Left lung (tissue), 10 donors: Measurements from ENCODE around the gene FBXO36. TPM values are rescaled to one million over a fixed set of nuclear protein-coding genes. Genes with fewer than 3 reads are reported as not detected.

Experiments
- ATAC-seq: fragments of 200-7000 bp; cut with Tn5 transposase; one replicate; pipeline ENCODE4 v1.9.1; 2020; ENCODE audit warnings: moderate library complexity
- DNase-seq, 4 donors: peaks; one replicate each; pipeline ENCODE4 v3.0.0-alpha.2; 2013 to 2020
- H3K27ac ChIP-seq, 2 donors: fragments of 200-600 bp; sonication (generic) in 1 of 2; one replicate each; pipeline versions ENCODE4 v1.5.0 to v1.8.0; 2020 to 2021
- H3K27me3 ChIP-seq, 2 donors: fragments of 200-600 bp; sonication (generic) in 1 of 2; one replicate each; pipeline versions ENCODE4 v1.5.0 to v1.8.0; 2020 to 2021
- H3K36me3 ChIP-seq, 2 donors: fragments of 200-600 bp; sonication (generic) in 1 of 2; one replicate each; pipeline versions ENCODE4 v1.5.0 to v1.8.0; 2020 to 2021
- H3K4me1 ChIP-seq, 2 donors: fragments of 200-600 bp; one replicate each; pipeline ENCODE4 v1.8.0; 2021
- H3K4me3 ChIP-seq, 2 donors: fragments of 200-600 bp; sonication (generic) in 1 of 2; one replicate each; pipeline versions ENCODE4 v1.5.0 to v1.8.0; 2020 to 2021; ENCODE audit warnings: mild to moderate bottlenecking in 1 of 2
- H3K9me3 ChIP-seq, 2 donors: fragments of 200-600 bp; sonication (generic) in 1 of 2; one replicate each; pipeline versions ENCODE4 v1.5.0 to v1.8.0; 2020 to 2021
- CTCF ChIP-seq, 2 donors: fragments of 200-600 bp; sonication (generic) in 1 of 2; IDR thresholded peaks; one replicate each; pipeline versions ENCODE4 v1.5.0 to v1.8.0; 2021; ENCODE audit warnings: antibody characterized with exemption in 2 of 2
- intact Hi-C, 2 donors: fragments of 100-400 bp; cut with DNase I; formaldehyde crosslinking; loops; one replicate each; pipeline versions ENCODE4 v1.11.2 to v1.14.2; 2022
- polyA plus RNA-seq, 6 donors: library from polyadenylated mRNA; unstranded; fragments of 120-200 nt; gene quantifications; one replicate each; pipeline ENCODE4 v1.2.1, GENCODE V29; 2013; ENCODE audit not compliant: insufficient read length in 6 of 6
- total RNA-seq, 2 donors: library from RNA; stranded (reverse); fragmentation: NEBNext Ultra II Directional; extraction: Animal tissue kit (Norgen Biotek cat#: 25700); gene quantifications; one replicate each; pipeline ENCODE4 v1.2.1, GENCODE V29; 2021
- donor health status: DM: no; HTN: yes; CAD: no.
- donor health status: DM: no; HTN: no; CAD: no.

FBXO36 gene
- total and polyA plus RNA-seq, 8 donors = 2.0 to 5.9 (median 5.1) TPM

DNA sequence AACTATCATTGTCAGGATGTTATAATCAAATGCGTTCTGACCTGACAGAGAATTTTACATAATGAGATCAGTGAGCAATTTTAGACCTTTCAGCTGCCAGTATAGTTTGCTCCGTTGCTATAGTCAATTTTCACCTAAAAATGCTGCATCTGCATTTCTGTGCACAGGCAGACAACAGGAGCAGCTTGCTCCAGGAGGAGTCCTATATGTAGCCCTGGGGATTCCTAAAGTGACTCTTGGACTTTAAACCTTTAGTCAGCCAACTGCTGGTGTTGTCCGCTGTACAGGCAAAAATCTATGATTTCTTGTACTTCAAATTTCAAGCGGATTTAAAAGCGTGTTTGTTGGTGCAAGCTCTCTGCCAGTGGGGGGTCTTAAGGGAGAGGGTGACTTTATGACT lies 120.7 kb downstream of the FBXO36 start:
- Histone ChIP-seq H3K36me3 (no peaks in the 10 kb centered on the region), H3K9me3 (no peaks in the 10 kb centered on the region), H3K27ac (no peak overlapping the region), H3K4me1 (no peaks in the 10 kb centered on the region), H3K4me3 (no peak overlapping the region), H3K27me3 (no peaks in the 10 kb centered on the region)
- no peak for TF ChIP-seq CTCF (IDR thresholded peaks at IDR 0.05)
- intact Hi-C loops = no loop called here
- DNase-seq = no peak
- no peak for ATAC-seq

GRCh38 chr2:230043461-230043860 lies 121.2 kb downstream of the FBXO36 start:
- DNase-seq = no peak
- intact Hi-C loops = no loop called here
- no peaks in the 10 kb centered on the region for H3K27me3 ChIP-seq

DNA sequence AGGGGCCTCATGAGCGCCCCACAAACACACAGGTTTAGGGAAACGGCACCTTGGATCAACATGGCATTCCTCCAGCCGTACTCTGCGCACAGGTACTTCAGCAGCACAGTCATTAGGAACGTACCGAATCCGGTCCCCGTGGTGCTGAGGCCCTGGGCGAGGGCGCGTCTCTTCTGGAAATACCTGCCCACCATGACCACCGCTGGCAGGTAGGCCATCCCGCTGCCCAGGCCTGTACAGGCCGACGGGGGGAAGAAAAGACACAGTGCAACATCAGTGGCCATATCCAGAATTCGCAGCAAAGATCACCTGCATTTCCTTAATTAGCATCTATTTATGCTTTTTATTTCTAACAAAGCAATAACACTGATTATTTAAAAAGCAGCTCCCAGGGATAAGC lies 124.2 kb downstream of the FBXO36 start:
- TF ChIP-seq CTCF (IDR thresholded peaks at IDR 0.05) = no peak
- no peaks in the 10 kb centered on the region for H3K36me3 ChIP-seq
- H3K4me1 ChIP-seq = no peaks in the 10 kb centered on the region
- no peak overlapping the region for H3K27ac ChIP-seq
- no peak for DNase-seq
- intact Hi-C loops = no loop called here
- H3K4me3 ChIP-seq = no peak overlapping the region
- no peak for ATAC-seq
- H3K27me3 ChIP-seq = no peaks in the 10 kb centered on the region
- H3K9me3 ChIP-seq = no peaks in the 10 kb centered on the region

More at GRCh38 chr2:230043461-230043860, 121.2 kb downstream of the FBXO36 start:
- Histone ChIP-seq H3K27ac (no peak overlapping the region), H3K4me1 (no peaks in the 10 kb centered on the region), H3K9me3 (no peaks in the 10 kb centered on the region), H3K4me3 (no peak overlapping the region), H3K36me3 (no peaks in the 10 kb centered on the region)
- TF ChIP-seq CTCF (IDR thresholded peaks at IDR 0.05) = no peak
- ATAC-seq = no peak

- Histone ChIP-seq H3K4me1 (no peaks in the 10 kb centered on the region), H3K4me3 (no peak overlapping the region), H3K9me3 (no peaks in the 10 kb centered on the region), H3K27ac (no peak overlapping the region), H3K36me3 (no peaks in the 10 kb centered on the region), H3K27me3 (no peaks in the 10 kb centered on the region)
- DNase-seq (no peak), ATAC-seq (no peak)
- intact Hi-C loops = no loop called here
- TF ChIP-seq CTCF (IDR thresholded peaks at IDR 0.05) = no peak
Measured at GRCh38 chr2:230048010-230048671, 125.8 kb downstream of the FBXO36 start.

GRCh38 chr2:230050136-230050535 lies 127.8 kb downstream of the FBXO36 start:
- Histone ChIP-seq H3K4me3 (no peak overlapping the region), H3K27ac (no peak overlapping the region), H3K27me3 (no peaks in the 10 kb centered on the region), H3K36me3 (no peaks in the 10 kb centered on the region), H3K4me1 (no peaks in the 10 kb centered on the region), H3K9me3 (no peaks in the 10 kb centered on the region)
- TF ChIP-seq CTCF (IDR thresholded peaks at IDR 0.05) = no peak
- intact Hi-C loops = no loop called here
- ATAC-seq (no peak), DNase-seq (no peak)
